ENCODE data around the gene CCDC69.
"Not testable (repeated sequence)": the region's sequence is repeated elsewhere in the genome, so short reads cannot be mapped to it uniquely, and the experiment has no call there.

CCDC69 gene

DNA sequence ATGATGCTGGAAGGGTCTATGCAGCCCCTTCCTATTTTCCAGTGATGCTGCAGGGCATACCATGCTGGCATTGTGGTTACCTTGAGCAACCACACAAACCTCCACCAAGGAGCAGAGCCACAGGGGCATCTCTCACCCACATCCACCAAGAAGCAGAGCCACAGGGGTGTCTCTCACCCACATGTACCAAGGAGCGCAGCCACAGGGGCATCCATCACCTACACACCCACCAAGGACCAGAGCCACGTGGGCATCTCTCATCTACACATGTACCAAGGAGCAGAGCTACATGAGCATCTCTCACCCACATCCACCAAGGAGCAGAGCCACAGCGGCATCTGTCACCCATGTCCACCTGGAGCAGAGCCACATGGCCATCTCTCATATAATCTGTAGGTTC lies 20.3 kb upstream of the CCDC69 start:
- no peak for DNase-seq

DNA sequence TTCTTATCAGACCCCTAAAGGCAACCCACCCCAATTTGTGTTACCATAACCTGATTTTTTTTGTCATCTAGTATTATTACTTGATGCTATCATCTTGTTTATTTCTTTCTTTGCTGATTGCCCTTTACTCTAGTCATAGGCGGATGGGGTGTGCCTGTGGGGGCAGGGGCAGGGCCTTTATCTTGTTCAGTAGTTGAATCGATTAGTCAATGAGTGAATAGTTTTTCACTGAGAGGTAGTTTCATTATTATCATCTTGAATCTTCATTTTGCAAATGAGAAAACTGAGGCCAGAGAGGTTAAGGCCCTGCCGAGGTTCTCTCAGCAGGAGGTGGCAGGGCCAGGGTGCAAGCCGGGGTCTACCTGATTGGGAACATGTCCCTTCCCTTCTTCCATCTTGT lies 19.7 kb upstream of the CCDC69 start:
- DNase-seq = no peak

DNA sequence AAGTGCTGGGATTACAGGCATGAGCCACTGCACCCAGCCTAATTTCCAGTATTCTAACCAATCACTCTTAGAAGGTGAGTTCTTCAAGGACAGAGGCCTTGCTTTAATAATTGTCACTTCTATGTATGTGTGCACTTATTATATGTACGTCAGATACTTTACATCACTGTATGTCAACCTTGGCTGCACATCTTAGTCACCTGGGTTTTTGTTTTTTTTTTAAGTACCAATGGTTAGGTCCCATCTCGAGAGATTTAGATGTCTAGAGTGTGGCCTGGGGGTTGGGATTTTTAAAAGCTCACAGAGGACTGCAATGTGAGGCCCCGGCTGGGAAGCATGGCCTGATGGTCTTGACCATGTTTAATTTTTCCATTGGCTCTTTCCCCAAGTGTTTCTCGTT lies 19.2 kb upstream of the CCDC69 start:
- DNase-seq = no peak

DNA sequence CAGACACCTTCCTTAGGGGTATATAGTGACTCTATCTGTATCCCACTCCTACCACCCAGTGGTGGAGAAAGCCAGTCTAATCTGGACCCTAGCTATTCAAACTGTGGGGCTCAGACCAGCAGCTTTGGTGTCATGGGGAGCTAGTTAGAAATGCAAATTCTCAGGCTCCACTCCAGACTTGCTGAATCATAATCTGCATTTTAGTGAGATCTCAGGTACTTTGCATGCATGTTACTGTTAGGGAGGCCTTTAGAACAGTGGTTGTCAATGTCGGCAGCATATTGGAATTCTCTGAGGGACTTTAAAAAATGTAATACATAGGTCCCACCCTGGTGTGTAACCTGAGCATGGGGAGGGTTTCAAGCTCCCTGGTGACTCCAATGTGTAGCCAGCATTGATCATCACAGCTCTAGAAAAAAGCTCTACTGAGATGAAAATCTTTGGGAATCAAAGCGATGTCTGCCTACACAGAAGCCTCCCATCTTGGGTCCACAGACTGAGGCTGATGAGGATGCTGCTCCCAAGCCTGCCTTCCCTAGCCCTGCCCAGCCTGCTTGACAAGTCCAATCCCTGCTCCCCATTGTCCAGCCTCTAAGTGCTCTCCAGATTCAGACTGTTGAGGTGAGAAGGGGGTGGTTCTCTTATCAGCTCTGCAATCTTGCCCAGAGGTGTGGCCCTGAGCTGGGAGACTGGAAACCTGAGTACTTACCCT lies 17.2 kb upstream of the CCDC69 start:
- no peak for DNase-seq

DNA sequence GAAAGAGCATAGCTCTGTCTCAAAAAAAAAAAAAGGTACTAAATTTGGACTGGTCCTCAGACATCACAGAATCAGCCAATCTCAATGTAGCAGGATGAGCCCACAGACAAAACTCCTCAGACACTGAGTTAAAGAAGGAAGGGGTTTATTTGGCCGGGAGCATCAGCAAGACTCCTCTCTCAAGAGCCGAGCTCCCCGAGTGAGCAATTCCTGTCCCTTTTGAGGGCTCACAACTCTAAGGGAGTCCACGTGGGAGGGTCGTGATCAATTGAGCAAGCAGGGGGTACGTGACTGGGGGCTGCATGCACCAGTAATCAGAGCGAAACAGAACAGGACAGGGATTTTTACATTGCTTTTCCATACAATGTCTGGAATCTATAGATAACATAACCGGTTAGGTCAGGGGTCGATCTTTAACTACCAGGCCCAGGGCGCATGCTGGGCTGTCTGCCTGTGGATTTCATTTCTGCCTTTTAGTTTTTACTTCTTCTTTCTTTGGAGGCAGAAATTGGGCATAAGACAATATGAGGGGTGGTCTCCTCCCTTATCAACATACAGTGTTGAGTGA lies 16.5 kb upstream of the CCDC69 start:
- DNase-seq = not testable (repeated sequence)

DNA sequence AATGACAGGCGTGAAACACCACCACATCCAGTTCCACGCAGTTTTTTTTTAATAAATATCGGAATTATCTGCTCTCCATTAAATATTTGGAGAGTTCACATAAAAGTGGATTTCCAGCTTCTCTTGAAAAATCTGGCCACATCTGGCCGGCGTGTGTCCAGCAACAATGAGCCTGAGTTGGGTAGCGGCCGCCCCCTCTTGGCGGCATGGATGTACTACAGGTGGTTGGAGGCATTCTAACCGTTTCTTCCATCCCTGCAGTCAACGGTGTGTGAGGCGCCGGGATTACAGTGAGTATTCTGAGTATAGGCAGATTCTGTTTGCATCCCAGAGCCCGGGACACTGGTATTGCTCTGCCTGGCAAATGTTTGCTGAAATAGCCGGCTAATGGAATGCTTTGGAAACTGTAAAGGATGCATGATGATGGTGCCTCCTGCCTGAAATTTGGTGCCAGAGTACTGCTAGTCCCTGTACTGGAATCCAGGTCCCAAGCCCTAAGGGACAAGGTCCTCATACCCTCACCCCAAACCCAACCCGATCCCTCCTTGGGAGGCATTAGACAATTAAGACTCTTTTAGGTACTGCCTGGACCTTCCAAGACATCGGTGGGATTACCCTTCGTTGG lies 15.5 kb upstream of the CCDC69 start:
- DNase-seq = peak; percentile 56

DNA sequence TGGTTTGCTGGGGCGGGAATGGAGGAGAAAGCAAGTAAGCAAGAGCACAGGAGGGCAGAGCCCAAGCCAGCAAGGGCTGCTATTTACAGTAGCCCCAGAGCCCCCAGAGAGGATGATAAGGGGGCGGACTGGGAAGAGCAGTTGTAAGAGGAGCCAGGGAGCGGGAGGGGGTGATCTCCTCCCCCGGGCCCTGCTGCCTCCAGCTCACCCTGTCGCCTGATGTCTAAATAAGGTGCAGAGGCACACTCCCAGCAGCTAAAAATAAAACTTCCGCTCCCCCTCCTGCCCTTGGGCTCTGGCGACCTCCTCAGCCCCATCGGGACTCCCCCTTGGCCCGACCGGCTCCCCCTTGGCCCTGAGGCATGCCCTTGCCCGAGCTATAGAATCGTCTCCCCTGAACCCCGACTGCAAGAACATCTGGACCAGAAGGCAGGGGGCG lies 14.4 kb upstream of the CCDC69 start:
- no peak for DNase-seq

DNA sequence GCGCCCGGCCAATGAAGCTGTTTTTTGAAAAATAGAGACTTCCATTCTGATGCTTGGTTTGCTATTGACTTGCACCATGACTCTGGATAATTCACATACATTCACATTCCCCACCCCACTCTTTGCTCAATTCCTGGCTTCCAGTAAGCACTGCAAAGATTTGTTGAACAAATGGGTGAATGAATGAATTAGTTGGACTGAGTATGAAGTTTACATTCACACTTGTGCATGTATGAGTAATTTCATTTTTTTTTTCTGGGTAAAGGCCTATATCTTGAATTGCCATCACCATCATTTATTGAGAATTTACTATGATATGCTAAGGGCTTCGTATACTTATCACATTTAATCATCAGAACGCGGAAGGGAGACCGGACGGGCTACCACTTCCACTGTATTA lies 13.8 kb upstream of the CCDC69 start:
- DNase-seq = no peak

DNA sequence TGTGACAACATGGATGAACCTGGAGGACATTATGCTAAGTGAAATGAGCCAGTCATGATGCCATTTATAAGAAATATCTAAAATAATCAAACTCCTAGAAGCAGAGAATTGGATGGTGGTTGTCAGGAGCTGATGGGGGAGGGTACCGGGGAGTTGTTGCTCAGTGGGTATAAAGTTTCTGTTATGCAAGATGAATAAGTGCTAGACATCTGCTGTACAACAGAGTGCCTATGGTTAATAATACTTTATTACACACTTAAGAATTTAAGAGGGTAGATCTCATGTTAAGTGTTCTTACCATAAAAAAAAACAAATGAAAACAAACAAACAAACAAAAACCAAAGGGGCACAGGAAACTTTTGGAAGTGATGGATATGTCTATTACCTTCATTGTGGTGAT lies 13.0 kb upstream of the CCDC69 start:
- DNase-seq = no peak

DNA sequence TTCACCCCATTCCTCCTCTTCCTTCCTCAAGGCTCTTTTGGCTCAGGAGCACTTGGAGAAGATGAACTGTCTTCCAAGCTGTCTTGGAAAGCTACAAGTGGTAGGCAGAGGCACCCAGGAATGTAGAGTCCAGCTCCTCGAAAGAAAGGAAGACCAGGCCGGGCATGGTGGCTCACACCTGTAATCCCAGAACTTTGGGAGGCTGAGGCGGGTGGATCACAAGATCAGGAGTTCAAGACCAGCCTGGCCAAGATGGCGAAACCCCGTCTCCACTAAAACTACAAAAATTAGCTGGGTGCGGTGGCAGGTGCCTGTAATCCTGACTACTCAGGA lies 11.3 kb upstream of the CCDC69 start:
- not testable (repeated sequence) for DNase-seq

DNA sequence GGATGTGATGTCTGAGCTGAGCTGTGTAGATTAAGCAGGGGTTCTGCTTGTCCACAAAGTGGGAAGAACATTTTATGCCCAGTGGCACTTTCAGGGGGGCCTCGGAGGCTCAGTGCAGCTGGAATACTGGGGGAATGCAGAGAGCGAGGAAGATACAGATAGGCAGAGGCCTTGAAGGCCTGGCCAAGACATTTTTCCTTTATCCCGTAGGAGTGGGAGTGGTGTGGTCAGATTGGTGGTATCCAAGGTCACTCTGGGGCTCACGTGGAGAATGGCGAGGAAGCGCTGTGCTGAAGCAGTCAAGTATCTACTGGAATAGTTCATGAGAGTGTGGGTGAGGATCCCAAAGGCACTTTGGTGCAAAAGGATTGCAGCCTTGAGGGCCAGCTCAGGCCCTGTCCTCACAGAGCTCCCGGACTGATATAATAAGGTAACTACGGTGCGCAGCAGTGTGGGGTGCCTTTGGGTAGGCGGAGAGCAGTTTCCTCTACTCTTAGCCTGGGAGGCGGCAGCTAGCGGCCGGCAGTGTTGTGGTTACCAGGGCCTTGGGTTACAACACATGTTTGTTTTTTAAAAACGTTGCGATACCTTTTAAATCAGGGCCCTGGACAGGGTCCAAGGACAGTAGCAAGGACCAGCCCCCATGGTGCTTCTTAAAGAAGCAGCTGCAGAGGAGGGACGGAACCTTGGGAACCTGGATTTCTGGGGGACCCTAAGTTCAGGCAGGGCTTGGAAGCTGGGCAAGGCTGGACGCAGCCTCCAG lies 10.8 kb upstream of the CCDC69 start:
- no peak for DNase-seq

DNA sequence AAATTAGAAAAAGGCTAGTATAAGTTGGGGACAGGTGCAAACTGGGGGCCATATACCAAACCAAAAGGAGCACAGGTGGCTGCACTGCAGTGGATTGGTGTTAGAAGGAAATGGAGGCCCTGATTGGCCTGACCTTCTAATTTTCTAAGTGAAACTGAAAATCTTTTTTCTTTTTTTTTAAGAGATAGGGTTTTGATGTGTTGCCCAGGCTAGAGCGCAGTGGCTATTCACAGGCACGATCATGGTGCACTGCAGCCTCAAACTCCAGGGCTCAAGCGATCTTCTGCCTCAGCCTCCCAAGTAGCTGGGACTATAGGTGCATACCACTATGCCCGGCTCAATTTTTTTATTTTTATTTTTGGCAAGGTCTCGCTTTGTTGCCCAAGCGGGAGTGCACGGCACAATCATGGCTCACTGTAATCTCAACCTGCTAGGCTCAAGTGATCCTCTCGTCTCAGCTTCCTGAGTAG lies 9.8 kb upstream of the CCDC69 start:
- no peak for DNase-seq

DNA sequence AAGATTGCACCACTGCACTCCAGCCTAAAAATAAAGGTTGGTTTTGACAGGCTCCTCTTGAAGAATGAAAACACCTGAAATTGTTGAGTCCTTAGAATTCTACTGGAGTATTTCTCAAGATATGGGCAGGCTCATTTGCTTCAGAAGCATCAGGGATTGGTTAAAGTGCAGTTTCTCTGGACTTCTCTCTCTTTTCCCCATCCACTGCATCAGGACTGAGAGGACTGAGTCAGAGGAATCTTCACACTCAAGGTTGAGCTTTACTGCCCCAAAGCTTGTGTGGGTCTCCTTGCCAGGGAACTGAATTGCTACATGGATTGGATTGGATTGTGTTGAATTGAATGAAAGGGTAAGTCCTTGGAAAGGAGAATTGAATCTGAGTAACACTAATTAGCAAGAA lies 7.5 kb upstream of the CCDC69 start:
- no peak for DNase-seq

DNA sequence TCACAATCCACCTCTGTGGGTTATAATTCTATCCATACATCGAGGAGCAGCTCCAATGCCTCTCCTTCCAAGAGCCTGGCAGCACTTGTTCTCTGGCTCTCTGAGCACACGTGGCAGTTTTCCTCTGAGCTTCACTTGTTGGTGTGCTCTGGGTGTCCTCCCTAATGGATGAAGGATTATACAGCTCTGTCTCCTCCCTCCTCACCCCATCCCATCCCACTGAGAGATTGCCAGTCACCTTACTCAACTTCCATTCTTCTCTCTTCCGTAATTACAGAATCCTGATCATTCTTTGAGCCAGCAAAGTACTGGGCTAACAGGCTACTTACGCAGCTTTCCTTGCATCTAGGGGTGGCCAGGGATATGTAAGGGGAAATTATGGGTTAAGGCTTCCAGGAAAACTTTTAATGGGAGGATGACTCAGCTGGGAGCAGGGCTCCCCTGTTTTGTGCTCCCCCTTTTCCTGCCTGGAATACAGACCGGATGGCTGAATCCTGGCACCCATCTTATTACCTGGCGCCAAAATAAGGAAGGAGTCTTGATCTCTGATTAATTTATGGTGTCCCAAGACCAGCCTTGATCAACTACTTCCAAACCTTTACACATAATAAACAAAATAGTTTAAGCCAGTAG lies 6.3 kb upstream of the CCDC69 start:
- no peak for DNase-seq

DNA sequence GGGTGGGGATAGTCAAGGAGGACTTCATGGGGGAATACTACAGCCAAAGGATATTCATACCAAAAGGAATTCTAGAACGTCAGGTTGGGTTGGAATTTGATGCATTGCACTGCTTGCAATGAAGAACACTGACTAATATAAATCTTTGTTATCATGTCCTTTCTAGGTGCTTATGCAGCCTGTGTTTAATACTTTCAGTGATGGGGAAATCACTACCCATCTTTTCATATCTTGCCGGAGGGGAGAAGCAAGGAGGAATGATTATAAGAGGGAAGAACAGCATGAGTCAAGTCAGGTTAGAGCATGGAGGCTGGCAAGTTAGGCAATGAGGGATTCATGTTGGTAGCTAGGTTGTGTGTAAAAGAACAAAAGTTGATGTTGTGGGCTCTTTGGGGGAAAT lies 5.1 kb upstream of the CCDC69 start:
- no peak for DNase-seq

DNA sequence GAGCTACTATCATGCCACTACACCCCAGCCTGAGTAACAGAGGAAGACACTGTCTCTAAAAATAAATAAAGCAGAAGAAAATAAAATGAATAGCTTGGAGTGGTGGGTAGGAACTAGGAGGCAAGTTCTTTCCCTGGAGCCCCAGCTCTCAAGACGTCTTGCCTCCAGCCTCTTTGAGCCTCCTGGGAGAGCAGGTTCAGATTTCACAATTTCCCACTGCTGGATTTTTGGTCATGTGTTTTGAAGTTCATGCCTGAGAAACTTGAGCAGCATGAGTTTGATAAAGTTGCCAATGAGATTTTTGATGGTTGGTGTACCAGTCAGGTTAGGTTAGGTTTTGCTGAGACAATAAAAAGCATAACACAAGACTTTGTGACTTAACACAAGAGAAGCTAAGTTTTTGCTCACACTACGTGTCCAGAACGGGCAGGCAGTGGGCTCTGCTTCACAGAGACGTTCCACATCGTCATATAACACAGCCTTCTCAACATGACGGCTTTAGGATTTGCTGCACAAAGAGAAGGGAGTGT lies 4.1 kb upstream of the CCDC69 start:
- DNase-seq = no peak

DNA sequence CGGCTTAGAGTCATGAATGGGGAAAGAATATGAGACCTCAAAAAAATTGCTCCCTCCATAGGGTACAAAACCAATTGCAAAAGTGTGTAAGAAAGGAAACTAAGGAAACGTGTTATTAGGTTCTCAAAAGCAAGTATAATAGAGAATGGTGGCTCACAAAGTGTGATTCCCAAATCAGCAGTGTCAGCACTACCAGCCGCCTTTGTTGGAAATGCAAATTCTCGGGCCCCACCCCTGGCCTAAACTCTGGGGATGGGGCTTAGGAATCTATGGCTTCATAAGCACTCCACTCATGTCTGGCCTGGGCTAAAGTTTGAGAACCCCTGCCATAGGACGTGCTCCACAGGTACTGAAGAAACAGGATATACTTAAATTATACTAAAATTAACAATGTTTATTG lies 1.6 kb upstream of the CCDC69 start:
- no peak for DNase-seq

DNA sequence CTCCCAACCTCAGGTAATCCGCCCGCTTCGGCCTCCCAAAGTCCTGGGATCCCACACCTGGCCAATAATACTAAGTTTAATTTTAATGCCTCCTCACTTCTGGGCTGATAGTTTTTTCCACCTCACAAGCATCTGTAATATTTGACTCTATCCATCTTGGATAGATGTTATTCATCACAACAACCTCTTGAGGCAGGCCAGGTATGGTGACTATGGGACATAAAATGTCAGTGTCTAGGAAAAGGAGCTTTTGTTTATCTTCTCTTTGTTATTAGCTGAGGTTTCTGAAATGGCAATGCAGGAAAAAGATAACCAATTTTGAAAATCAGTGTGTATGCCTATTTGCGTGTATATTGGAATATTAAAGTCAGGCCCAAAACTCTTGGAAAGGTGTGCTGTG lies 1.2 kb upstream of the CCDC69 start:
- no peak for DNase-seq

DNA sequence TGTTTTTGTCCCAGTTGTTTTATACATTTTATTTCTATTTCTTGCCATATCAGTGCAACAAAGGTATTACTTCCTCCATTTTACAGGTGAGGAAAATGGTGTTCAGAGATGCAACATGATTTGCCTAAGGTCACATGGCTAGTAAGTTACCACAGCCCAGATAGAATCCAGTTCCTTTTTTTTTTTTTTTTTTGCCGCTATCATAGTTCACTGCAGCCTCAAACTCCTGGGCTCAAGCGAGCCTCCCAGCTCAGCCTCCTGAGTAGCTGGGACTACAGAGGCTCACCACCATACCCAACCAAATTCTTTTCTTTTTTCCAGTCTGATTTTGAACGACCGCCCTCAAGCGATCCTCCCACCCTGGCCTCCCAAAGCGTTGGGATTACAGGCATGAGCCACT lies 480 bp upstream of the CCDC69 start:
- no peak for DNase-seq

DNA sequence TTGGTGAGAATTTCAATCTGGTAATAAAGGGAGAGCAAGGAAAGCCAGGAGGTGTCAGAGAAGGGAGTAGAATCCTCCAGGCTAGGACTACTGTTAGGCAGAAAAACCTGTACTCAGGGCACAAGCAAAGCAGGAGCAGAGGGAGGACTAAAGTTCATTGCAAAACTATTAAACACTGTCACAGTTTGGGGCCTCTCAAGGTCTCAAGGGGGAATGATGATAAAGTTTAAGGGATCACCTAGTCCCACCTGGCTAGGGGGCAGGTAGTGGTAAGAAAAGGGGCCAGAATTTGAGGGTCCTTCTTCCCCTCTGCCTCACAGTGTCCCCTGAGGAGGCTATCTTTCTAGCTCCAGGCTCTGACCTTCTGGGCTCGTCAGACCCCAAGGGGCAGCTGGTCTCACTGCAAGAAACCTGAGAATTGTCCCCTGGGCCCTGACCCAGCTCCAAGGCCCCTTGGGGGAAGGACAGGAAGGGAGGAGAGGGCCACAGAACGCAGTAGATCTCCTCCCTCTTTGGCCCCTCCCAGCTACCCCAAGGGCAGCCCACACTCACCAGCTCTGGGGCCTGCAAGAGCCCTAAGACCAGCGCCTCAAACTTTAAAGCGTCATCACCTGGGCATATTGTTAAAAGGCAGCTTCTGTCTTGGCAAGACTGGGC lies 974 bp downstream of the CCDC69 start:
- DNase-seq = peak; percentile 51

DNA sequence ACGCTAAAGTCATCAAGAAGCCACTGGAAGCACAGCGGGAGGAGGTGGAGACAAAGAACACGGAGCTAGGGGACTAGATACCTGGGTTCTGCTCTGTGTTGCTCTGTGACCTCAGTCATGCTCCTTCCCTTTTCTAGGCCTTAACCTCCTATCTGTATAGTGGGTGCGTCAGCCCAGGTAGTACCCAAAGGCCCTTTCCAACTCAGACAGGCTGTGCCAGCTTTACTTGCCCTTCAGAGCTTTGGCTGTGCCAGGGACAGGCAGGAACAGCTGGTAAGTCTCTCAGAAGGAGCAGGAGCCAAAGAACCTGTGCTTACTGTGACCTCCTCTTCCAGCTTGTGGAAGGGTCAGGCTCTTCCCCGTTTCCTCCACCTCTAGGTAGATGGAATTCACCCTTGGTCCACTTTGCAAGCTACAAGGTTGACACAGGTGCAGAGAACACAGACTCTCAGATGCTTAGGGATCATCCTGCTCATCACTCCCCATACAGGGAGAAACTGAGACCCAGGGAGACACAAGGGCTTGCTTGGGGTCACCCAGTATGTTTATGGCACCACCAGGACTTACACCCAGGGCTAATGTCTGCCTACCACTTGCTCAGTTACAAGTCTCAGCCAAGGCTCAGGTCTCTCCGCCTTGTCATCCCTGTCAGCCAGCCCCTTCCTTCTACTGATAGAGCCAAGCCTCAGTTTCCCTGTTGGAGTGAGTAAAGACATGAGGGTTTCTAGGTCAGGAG lies 1.7 kb downstream of the CCDC69 start:
- no peak for DNase-seq

DNA sequence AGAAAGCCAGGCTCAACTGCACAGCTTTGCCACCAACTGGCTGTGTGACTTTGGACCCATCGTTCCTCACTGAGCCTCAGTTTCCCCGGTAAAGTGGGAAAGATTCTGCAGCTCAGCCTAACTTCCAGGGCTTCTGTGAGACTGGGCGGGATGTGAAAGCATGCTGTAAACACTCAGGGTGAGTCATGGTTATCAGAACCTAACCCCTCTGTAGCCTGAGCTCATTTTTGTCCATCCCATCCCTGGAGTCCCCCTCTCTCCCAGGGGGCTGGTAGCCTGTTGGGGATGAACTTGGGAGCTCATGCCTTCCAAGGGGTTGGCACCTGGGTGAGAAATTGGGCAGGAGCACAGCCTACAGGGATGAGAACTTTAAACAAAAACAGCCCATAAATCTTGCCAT lies 2.3 kb downstream of the CCDC69 start:
- DNase-seq = no peak
